B cell (primary cell): ENCODE results near the gene IKZF1. TPM values are rescaled to one million over a fixed set of nuclear protein-coding genes. Genes with fewer than 3 reads are reported as not detected.

ENCODE experiments used
- ATAC-seq: fragments of 200-7000 bp; cut with Tn5 transposase; one replicate; pipeline ENCODE4 v1.10.0; 2021; ENCODE audit warnings: low read depth, mild to moderate bottlenecking, moderate number of reproducible peaks, moderate library complexity
- CTCF ChIA-PET: fragments of 350-600 bp; sonication (Branson Sonifier 250); formaldehyde crosslinking; loops from one replicate; lab custom pipeline; 2021; ENCODE audit warnings: antibody characterized with exemption, inconsistent platforms; lab: Charles Lee
- POLR2A ChIA-PET: fragments of 350-600 bp; sonication (Branson Sonifier 250); formaldehyde crosslinking; loops from one replicate; lab custom pipeline; 2021; ENCODE audit warnings: antibody characterized with exemption; lab: Charles Lee
- DNase-seq: peaks from one replicate; pipeline ENCODE4 v3.0.0; 2013
- H2AFZ ChIP-seq: 2 replicates; pipeline ENCODE4 v1.6.1; 2012; ENCODE audit warnings: mild to moderate bottlenecking, low read depth, low read length; ENCODE audit not compliant: insufficient read depth, poor library complexity, severe bottlenecking
- H3K27ac ChIP-seq, 2 donors: 1 replicate in 1 of 2; 2 replicates in 1 of 2; pipeline ENCODE4 v1.5.1; 2012 to 2013; ENCODE audit warnings: low read length in 2 of 2, mild to moderate bottlenecking in 2 of 2, moderate library complexity in 1 of 2
- H3K27me3 ChIP-seq, 4 experiments: fragments of 200-600 bp in 1 of 4; sonication (generic) in 1 of 4; replicated peaks in 1 of 4; 1 replicate in 2 of 4; 2 replicates in 2 of 4; pipeline versions ENCODE4 v1.6.1 to v1.7.0; 2013 to 2016; ENCODE audit warnings: low read length in 3 of 4, mild to moderate bottlenecking in 2 of 4, mixed read lengths in 1 of 4, moderate library complexity in 1 of 4; ENCODE audit not compliant: insufficient read depth in 4 of 4, control insufficient read depth in 3 of 4; ENCODE audit errors: control extremely low read depth in 1 of 4
- H3K36me3 ChIP-seq, 2 experiments: replicated peaks in 1 of 2; 1 replicate in 1 of 2; 2 replicates in 1 of 2; pipeline versions ENCODE4 v1.6.1 to v1.7.1; 2013; ENCODE audit warnings: low read length in 1 of 2; ENCODE audit not compliant: insufficient read depth in 2 of 2, control insufficient read depth in 1 of 2; ENCODE audit errors: control extremely low read depth in 1 of 2, extremely low read depth in 1 of 2
- H3K4me1 ChIP-seq, 2 donors: fragments of 200-600 bp in 1 of 2; sonication (generic) in 1 of 2; 1 replicate in 1 of 2; 2 replicates in 1 of 2; pipeline versions ENCODE4 v1.5.1 to v1.6.1; 2013 to 2017; ENCODE audit warnings: low read length in 2 of 2; ENCODE audit not compliant: control insufficient read depth in 2 of 2, insufficient read depth in 2 of 2
- H3K4me2 ChIP-seq: replicated peaks from 2 replicates; pipeline ENCODE3; 2012; ENCODE audit warnings: mild to moderate bottlenecking, low read depth, low read length; ENCODE audit not compliant: poor library complexity, severe bottlenecking
- H3K4me3 ChIP-seq, 5 experiments: fragments of 200-600 bp in 1 of 5; sonication (generic) in 1 of 5; 1 replicate in 3 of 5; 2 replicates in 2 of 5; pipeline versions ENCODE4 v1.5.1 to v1.7.0; 2011 to 2016; ENCODE audit warnings: low read length in 4 of 5, mild to moderate bottlenecking in 4 of 5, low read depth in 2 of 5, control low read depth in 1 of 5, moderate library complexity in 1 of 5; ENCODE audit not compliant: insufficient read depth in 1 of 5; ENCODE audit errors: control extremely low read depth in 1 of 5, extremely low read depth in 1 of 5
- H3K79me2 ChIP-seq: fragments of 200-600 bp; sonication (generic); one replicate; pipeline ENCODE4 v1.6.0; 2016; ENCODE audit warnings: low read length; ENCODE audit not compliant: control insufficient read depth, insufficient read depth
- H3K9ac ChIP-seq: fragments of 200-600 bp; sonication (generic); 2 replicates; pipeline ENCODE4 v1.6.1; 2017; ENCODE audit warnings: mild to moderate bottlenecking, low read length, moderate library complexity
- H3K9me3 ChIP-seq, 3 donors: one replicate each; pipeline versions ENCODE4 v1.6.1 to v1.7.1; 2013; ENCODE audit warnings: low read length in 2 of 3; ENCODE audit not compliant: control insufficient read depth in 2 of 3, insufficient read depth in 1 of 3; ENCODE audit errors: control extremely low read depth in 1 of 3
- H4K20me1 ChIP-seq: 2 replicates; pipeline ENCODE4 v1.6.0; 2012; ENCODE audit warnings: mild to moderate bottlenecking, low read length; ENCODE audit not compliant: insufficient read depth, control insufficient read depth, poor library complexity, severe bottlenecking
- H3K27ac Mint-ChIP-seq: one replicate; pipeline ENCODE4 v1.8.0; 2021; ENCODE audit warnings: mixed read lengths
- H3K27me3 Mint-ChIP-seq: one replicate; pipeline ENCODE4 v1.8.0; 2021; ENCODE audit warnings: mixed read lengths
- H3K4me1 Mint-ChIP-seq: one replicate; pipeline ENCODE4 v1.8.0; 2021; ENCODE audit warnings: mixed read lengths
- H3K4me3 Mint-ChIP-seq: one replicate; pipeline ENCODE4 v1.8.0; 2021; ENCODE audit warnings: mixed read lengths
- H3K9me3 Mint-ChIP-seq: one replicate; pipeline ENCODE4 v1.8.0; 2022; ENCODE audit warnings: mixed read lengths; ENCODE audit not compliant: insufficient read depth
- EZH2 ChIP-seq: IDR thresholded peaks from 2 replicates; pipeline ENCODE4 v1.6.1; 2012; ENCODE audit warnings: borderline replicate concordance, low read depth, mild to moderate bottlenecking, moderate library complexity, low read length; ENCODE audit not compliant: insufficient read depth, poor library complexity, severe bottlenecking
- WGBS: methylation state at CpG from one replicate; pipeline ENCODE4 v1.1.5; 2013; ENCODE audit warnings: missing lambda C conversion rate; ENCODE audit not compliant: insufficient coverage; 5-methylcytosine and 5-hydroxymethylcytosine counted together
- intact Hi-C: fragments of 100-400 bp; cut with micrococcal nuclease; formaldehyde crosslinking; loops from one replicate; pipeline ENCODE4 v1.10.0; 2022
- polyA plus RNA-seq: library from polyadenylated mRNA; depleted of rRNA; stranded (reverse); fragments of >200 nt; gene quantifications from 2 replicates; pipeline ENCODE4 v1.2.3, GENCODE V29; 2012
- total RNA-seq, 2 donors: library from RNA; stranded (reverse); fragments of 120-200 nt in 1 of 2; gene quantifications; 1 replicate in 1 of 2; 2 replicates in 1 of 2; pipeline versions ENCODE4 v1.2.3 to v1.2.4, GENCODE V29; 2013 to 2022
- TF ChIP-seq, protein P1 (sequence below): fragments of 200-600 bp; IDR thresholded peaks from one replicate; pipeline ENCODE4 v1.8.0; 2022; ENCODE audit warnings: antibody characterized with exemption, mild to moderate bottlenecking

The IKZF1 gene
- total and polyA plus RNA-seq, 2 donors (not counting 1 experiment from before 2014, with no cell fraction given): 199 to 254 TPM

DNA sequence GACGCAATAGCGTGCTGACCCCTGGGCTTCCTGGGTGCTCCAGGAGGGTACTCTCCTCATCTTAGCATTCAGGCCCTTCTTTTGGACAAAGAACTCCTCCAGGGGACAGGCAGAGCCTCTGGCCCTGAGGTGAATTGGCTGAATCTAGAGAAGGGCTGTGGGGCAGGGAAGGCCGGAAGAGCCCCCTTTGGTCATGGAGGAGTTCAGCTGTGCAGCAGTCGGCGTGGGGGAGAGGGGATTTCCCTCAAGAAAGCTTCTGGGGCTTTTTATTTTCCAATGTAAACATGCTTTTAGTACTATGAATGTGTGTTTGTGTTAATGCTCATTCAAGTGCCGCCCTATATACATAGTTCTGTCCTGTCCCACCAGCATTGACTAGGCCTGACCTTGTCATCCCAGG lies 106.8 kb downstream of the IKZF1 start:
- H3K4me2 ChIP-seq: peak overlapping the region; percentile 71
- no peaks in the 10 kb centered on the region for H3K27me3 Mint-ChIP-seq
- ATAC-seq: peak; percentile 42
- H3K9ac ChIP-seq: peak overlapping the region; percentile 46
- peak overlapping the region; percentile 99 for H3K27ac Mint-ChIP-seq
- peaks cover 95% of the 10 kb centered on the region for H3K4me1 Mint-ChIP-seq
- intact Hi-C loops: loop anchor here (1.0 to 5.0 kb wide), 5 partner anchors 43 to 263 kb away; no protein-coding TSS in a partner anchor
- CTCF ChIA-PET: interaction anchor here (0.8 to 4.8 kb wide), 11 partner anchors 12 to 207 kb away, joined by 3 to 40 read pairs (median 3); no protein-coding TSS in a partner anchor
- peak overlapping the region; percentile 90 to 94 for H3K27ac ChIP-seq
- H3K4me3 Mint-ChIP-seq: peak overlapping the region; percentile 83
- no peaks in the 10 kb centered on the region for H3K27me3 ChIP-seq
- peak overlapping the region in 2 of 5 experiments; percentile 10 to 40 for H3K4me3 ChIP-seq
- H2AFZ ChIP-seq: peak overlapping the region; percentile 2
- H3K36me3 ChIP-seq: no peaks in the 10 kb centered on the region
- POLR2A ChIA-PET: interaction anchor here (1.0 to 4.6 kb wide), 7 partner anchors 8 to 107 kb away, joined by 4 to 28 read pairs (median 5); partner anchors contain the start of gene IKZF1
- no peaks in the 10 kb centered on the region for H4K20me1 ChIP-seq
- peak; percentile 66 for DNase-seq
- WGBS: 33% methylated on average over 3 of the region's 6 CpGs
- H3K79me2 ChIP-seq: peaks cover 14% of the 10 kb centered on the region
- no peaks in the 10 kb centered on the region for H3K9me3 Mint-ChIP-seq
- no peak for TF ChIP-seq EZH2
- TF ChIP-seq, protein P1, sequence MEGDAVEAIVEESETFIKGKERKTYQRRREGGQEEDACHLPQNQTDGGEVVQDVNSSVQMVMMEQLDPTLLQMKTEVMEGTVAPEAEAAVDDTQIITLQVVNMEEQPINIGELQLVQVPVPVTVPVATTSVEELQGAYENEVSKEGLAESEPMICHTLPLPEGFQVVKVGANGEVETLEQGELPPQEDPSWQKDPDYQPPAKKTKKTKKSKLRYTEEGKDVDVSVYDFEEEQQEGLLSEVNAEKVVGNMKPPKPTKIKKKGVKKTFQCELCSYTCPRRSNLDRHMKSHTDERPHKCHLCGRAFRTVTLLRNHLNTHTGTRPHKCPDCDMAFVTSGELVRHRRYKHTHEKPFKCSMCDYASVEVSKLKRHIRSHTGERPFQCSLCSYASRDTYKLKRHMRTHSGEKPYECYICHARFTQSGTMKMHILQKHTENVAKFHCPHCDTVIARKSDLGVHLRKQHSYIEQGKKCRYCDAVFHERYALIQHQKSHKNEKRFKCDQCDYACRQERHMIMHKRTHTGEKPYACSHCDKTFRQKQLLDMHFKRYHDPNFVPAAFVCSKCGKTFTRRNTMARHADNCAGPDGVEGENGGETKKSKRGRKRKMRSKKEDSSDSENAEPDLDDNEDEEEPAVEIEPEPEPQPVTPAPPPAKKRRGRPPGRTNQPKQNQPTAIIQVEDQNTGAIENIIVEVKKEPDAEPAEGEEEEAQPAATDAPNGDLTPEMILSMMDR: no peak
- H3K4me1 ChIP-seq: peaks cover 97% of the 10 kb centered on the region in 2 donors
- H3K9me3 ChIP-seq: no peaks in the 10 kb centered on the region

GRCh38 chr7:50412973-50413372 lies 108.5 kb downstream of the IKZF1 start:
- TF ChIP-seq, protein P1: no peak
- TF ChIP-seq EZH2: no peak
- DNase-seq (peak; percentile 67), ATAC-seq (peak; percentile 15)
- H3K4me2 ChIP-seq: peak overlapping the region; percentile 71
- H3K9ac ChIP-seq: peak overlapping the region; percentile 20
- no peaks in the 10 kb centered on the region for H4K20me1 ChIP-seq
- ChIA-PET CTCF (interaction anchor here (1.1 to 10.4 kb wide), 6 partner anchors 14 to 208 kb away, joined by 3 to 182 read pairs (median 8); no protein-coding TSS in a partner anchor), POLR2A (interaction anchor here (1.1 to 4.6 kb wide), 4 partner anchors 13 to 103 kb away, joined by 3 to 28 read pairs (median 14); no protein-coding TSS in a partner anchor)
- no peaks in the 10 kb centered on the region for H3K27me3 Mint-ChIP-seq
- no peaks in the 10 kb centered on the region for H3K9me3 ChIP-seq
- H3K27me3 ChIP-seq: no peaks in the 10 kb centered on the region
- intact Hi-C loops: loop anchor here (5.0 kb wide), 1 partner anchor 106 kb away; no protein-coding TSS in a partner anchor
- 60% methylated on average over 1 of the region's 4 CpGs for WGBS
- peaks cover 94% of the 10 kb centered on the region for H3K4me1 Mint-ChIP-seq
- no peaks in the 10 kb centered on the region for H3K36me3 ChIP-seq
- H3K79me2 ChIP-seq: peaks cover 24% of the 10 kb centered on the region
- peaks cover 96 to 97% of the 10 kb centered on the region in 2 donors for H3K4me1 ChIP-seq
- H2AFZ ChIP-seq: no peak overlapping the region
- H3K4me3 ChIP-seq: peak overlapping the region in 1 of 5 experiments; percentile 41
- peak overlapping the region; percentile 56 for H3K4me3 Mint-ChIP-seq
- no peaks in the 10 kb centered on the region for H3K9me3 Mint-ChIP-seq
- peak overlapping the region; percentile 90 to 94 for H3K27ac ChIP-seq
- peak overlapping the region; percentile 89 for H3K27ac Mint-ChIP-seq
